ENCODE results near the gene ZC3H12A.
A peak's percentile ranks its signal among the peaks of the same experiment; 100 is the strongest.
"Not testable (repeated sequence)": the region's sequence is repeated elsewhere in the genome, so short reads cannot be mapped to it uniquely, and the experiment has no call there.

ZC3H12A gene

DNA sequence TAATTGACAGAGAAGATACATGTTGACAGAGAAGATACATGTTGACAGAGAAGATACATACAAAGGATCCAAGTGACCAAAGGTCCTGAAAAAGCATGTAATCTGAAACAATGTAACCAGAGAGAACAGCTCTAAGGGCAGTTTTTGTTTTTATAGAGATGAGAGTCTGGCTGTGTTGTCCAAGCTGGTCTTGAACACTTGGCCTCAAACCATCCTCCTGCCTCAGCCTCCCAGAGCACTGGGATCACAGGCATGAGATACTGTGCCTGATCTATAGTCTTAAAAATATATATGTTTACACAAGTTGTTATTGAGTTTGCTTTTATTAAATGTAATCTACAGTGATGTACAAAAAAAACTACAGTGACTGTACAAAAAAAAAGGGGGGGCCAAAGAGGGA, 27.7 kb downstream of the ZC3H12A start:
- DNase-seq (ENCODE audit: low spot score) = no peak

DNA sequence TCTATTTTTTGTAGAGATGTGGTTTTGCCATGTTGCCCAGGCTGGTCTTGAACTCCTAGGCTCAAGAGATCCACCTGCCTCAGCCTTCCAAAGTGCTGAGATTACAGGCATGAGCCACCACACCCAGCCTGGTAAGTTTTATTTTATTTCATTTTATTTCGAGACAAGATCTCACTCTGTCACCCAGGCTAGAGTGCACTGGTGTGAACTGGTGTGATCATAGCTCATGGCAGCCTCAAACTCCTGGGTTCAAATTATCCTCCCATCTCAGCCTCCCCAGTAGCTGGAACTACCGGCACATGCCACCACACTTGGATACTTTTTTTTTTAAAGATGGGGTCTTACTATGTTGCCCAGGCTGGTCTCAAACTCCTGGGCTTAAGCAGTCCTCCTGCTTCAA, 28.4 kb downstream of the ZC3H12A start:
- DNase-seq (ENCODE audit: low spot score) = not testable (repeated sequence)

DNA sequence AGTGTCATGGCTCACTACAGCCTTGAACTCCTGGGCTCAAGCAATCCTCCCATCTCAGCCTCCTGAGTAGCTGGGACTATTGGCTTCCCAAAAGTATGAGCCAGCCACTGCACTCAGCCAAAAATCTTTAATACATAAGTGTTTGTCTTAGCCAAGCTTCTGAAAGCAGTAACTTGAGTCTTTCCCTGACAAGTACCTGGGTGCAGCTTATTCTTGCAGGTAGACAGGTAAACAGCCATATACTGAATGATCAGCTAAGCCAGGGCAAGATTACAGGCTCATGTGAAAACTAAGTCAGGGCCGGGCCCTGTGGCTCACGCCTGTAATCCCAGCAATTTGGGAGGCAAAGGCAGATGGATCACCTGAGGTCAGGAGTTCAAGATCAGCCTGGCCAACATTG, 32.4 kb downstream of the ZC3H12A start:
- no peak for DNase-seq (ENCODE audit: low spot score)

DNA sequence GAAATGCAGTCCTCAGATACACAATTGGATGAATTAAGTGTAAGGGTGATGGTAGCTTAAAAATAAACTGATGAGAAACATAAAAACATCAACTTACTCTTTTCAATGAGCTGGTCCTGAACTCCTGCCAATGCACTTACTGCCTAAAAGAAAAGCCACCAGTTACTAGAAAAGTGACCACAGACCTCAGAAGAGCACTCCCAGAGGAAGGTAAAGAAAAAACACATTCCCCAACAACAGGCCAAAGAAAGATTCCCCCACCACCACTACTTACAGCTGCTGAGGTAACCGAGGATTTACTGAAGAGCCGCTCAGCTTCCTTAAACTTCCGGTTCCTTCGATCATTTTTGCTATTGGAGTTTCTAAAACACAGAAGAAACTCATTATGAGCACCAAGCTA, 34.8 kb downstream of the ZC3H12A start:
- DNase-seq (ENCODE audit: low spot score) = no peak

DNA sequence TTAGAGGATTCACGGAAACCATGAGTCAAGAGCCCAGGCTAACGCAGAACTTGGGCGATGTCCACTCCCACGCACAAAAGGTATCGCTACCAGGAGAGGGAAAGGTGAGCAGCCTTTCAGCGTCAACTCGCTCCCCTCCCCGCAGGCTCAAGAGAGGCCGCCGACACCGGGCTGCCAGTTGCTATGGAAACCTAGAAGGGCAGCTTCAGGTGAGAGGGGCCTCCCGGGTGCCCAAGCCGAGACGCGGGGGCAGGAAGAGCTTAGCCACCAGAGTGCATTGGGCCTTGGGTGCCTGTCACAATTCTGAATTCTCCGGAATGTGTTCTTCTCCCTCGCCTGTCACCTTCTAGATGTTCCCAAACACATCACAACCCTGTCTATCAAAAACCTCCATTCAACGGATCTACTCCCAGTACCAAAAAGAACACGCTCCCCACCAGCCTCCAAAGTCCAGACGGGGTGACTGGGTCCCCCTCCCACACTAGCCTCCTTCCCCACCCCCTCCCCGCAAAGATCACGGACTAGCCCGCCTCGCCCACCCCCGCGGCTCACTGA, 39.5 kb downstream of the ZC3H12A start:
- DNase-seq (ENCODE audit: low spot score) = peak; percentile 77

DNA sequence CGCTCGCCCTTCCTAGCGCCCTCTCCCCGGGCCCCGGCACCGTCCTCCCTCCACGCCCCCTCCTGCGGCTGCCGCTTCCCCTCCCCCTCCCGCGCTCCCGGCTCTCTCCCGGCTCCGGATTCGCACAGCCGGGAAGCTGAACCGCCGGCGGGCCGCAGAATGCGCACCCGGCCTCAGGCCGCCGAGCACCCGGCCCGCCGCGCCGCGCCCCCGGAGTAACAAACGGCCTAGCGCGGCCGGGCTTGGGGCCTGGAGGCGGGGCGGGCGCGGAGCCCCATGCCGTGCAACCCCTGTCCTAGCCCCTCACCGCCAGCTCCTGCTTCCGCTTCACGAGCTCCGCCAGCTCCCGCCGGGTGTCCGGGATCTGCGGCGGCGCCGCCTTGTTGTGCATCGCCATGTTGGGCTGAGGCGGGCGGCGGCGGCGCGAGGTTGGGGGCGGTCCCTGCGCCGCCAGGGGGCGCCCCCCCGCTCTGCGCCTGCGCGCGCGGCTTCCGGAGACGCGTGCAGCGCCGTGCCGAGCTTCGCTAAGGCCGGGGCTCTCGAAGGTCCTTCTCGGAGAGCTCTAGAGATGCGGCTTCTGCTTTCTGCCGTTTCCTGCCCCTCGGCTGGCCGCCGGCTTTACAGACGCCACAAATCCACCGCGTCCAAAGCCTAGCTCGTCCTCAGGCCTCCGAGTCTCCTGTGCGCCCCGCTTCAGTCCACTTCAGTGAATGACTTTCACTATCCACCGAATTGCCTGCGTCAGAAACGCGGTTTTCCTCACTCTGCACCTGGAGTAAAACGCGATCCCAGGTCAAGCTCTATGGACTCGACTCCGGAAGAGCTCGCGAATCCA, 40.2 kb downstream of the ZC3H12A start, which contains the start of gene MEAF6:
TSS of gene MEAF6 (minus strand) at position 417 of the 835 bp plus-strand sequence. CDS start at position 397, 20 bp downstream.
- DNase-seq (ENCODE audit: low spot score) = peak; percentile 93

DNA sequence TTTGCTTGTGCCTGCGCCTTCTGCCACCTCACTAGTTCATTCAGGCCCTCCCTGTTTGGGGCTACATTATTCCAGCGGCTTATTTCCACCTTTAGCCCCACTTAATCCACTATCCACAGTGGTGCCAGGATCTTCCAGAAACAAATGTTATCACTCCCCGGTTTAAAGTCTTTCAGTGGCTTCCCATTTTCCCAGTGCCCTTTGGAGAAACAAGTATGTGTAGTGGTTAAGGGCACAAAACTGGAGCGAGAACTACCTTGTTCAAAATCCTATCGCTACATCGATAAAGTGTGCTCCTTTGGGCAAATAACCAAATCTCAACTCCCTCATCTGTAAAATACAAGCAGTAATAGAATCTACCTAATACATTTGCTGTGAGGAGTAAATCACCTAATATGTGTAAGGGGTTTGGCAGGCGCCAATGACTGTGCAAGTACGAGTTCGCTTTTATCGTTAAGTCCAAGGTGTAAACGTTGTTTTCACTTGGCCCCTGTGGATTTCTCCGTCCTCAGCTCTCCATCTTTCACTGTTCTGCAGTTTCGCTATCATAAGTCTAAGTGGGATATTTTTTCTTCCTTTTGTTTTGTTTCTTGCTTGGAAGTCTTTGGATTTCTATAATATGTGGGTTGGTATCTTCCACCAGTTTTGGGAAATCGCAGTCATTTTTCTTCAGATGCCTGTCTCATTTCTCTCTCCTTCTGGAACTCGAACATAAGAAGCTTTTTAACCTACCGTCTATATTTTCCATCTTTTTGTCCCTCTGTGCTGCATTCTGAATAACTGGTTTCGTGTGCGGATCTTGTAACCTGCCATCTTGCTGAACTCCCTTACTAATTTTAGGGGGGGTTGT, 41.0 kb downstream of the ZC3H12A start:
- DNase-seq (ENCODE audit: low spot score) = no peak

DNA sequence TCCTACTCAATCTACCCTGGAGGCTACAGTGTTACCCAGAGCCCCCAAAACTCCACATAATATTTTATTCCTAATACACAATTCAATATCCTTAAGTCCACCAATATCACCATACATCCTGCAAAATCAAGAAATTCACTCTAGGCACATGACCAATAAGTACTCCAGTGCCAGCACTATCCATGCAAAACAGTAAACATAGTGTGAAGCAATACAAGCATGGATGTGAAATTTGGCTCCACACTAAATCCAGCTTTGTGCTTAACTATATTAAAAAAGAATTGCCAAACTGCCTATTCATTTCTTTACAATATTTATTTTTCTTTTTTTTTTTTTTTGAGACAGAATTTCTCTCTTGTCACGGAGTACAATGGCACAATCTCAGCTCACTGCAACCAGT, 43.2 kb downstream of the ZC3H12A start:
- no peak for DNase-seq (ENCODE audit: low spot score)

DNA sequence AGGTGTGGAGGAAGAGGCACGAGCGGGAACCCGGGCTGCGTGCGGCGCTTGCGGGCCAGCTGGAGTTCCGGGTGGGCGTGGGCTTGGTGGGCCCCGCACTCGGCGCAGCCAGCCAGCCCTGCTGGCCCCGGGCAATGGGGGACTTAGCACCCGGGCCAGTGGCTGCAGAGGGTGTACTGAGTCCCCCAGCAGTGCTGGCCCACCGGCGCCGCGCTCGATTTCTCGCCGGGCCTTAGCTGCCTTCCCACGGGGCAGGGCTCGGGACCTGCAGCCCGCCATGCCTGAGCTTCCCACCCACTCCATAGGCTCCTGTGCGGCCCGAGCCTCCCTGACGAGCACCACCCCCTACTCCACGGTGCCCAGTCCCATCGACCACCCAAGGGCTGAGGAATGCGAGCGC, 43.9 kb downstream of the ZC3H12A start:
- not testable (repeated sequence) for DNase-seq (ENCODE audit: low spot score)

DNA sequence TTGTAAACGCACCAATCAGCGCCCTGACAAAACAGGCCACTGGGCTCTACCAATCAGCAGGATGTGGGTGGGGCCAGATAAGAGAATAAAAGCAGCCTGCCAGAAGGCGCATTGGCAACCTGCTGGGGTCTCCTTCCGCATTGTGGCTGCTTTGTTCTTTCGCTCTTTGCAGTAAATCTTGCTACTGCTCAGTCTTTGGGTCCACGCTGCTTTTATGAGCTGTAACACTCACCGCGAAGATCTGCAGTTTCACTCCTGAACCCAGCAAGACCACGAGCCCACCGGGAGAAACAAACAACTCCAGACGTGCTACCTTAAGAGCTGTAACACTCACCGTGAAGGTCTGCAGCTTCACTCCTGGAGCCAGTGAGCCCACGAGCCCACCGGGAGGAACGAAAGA, 44.5 kb downstream of the ZC3H12A start:
- DNase-seq (ENCODE audit: low spot score) = not testable (repeated sequence)

DNA sequence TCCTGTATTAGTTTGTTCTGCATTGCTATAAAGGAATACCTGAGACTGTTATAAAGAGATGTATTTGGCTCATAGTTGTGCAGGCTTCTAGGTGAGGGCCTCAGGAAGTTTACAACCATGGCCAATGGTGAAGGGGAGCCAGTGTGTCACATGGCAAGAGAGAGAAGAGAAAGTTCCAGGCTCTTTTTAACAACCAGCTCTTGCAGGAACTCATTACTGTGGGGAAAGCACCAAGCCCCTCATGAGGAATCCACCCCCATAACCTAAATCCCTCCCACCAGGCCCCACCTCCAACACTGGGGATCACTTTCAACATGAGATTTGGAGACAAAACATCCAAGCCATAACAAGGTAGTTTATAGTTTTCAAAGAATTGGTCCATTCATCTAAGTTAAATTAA, 45.2 kb downstream of the ZC3H12A start:
- DNase-seq (ENCODE audit: low spot score) = no peak

DNA sequence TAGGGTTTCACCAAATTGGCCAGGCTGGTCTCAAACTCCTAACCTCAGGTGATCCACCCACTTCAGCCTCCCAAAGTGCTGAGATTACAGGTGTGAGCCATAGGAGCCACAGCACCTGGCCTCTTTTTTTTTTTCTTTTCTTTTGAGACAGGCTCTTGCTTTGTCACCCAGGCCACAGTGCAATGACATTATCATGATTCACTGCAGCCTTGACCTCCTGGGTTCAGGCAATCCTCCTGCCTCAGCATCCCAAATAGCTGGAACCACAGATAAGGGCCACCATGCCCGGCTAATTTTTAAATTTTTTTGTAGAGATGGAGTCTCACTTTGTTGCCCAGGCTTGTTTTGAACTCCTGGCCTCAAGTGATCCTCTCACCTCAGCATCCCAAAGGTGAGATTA, 55.5 kb downstream of the ZC3H12A start:
- not testable (repeated sequence) for DNase-seq (ENCODE audit: low spot score)

DNA sequence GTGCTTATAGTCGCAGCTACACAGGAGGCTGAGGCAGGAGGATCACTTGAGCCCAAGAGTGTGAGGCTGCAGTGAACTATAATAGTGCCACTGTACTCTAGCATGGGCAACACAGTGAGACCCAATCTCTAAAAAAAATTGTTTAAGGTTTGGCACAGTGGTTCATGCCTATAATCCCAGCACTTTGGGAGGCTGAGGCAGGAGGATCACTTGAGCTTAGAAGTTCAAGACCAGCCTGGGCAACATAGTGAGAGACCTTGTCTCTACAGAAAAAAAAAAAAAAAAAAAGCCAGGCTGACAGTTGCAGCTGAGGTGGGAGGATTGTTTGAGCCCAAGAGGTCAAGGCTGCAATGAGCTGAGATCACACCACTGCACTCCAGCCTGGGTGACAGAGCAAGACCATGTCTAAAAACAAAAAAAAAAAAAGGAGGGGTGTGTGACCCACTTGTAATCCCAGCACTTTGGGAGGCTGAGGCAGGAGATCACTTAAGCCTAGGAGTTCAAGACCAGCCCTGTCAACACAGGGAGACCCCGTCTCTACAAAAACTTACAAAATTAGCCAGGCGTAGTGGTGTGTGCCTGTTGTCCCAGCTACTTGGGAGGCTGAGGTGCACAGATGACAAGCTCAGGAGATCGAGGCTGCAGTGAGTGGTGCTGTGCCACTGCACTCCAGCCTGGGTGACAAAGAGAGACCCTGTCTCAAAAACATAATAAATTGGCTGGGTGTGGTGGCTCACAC, 58.2 kb downstream of the ZC3H12A start:
- DNase-seq (ENCODE audit: low spot score) = not testable (repeated sequence)

DNA sequence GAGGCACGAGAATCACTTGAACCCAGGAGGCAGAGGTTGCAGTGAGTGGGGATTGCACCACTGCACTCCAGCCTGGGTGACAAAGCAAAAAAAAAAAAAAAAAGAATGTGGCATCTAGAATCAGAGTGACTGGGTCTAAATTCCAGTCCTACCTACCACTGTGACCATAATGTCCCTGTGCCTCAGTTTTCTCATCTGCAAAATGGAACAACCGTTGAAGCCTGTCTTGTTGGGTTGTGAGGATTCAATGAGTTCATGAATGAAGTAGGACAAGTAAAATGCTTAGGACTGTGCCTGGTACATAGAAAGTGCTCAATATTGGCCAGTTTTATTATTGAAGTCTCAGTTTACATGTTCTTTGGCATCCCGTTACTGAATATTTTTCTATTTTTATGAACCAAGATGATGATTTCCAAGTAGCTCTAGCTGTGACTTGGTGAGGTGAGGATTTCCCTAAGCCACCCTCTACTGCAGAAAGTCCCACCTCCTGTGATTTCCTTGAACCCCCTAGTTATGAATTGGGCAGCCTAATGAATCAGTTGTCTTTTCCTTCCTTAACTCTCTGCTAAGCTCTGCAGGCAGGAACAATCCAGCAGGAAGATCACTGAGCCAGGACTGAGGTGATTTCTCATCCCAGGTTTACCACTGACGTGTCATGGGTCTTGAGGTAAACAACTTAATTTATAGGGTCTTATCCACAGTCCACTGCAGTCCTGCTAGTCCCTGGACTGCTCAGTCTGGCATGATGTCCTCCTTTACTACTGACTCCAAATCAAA, 59.1 kb downstream of the ZC3H12A start:
- DNase-seq (ENCODE audit: low spot score) = no peak

All from iPS-NIHi11 (cell line).